Medulla oblongata (tissue), 1 donor: ENCODE measurements around the gene GALNT15.

Experiments
- DNase-seq: peaks from one replicate; pipeline ENCODE4 v3.0.0-alpha.2; 2015; ENCODE audit errors: extremely low spot score

Gene GALNT15, protein sequence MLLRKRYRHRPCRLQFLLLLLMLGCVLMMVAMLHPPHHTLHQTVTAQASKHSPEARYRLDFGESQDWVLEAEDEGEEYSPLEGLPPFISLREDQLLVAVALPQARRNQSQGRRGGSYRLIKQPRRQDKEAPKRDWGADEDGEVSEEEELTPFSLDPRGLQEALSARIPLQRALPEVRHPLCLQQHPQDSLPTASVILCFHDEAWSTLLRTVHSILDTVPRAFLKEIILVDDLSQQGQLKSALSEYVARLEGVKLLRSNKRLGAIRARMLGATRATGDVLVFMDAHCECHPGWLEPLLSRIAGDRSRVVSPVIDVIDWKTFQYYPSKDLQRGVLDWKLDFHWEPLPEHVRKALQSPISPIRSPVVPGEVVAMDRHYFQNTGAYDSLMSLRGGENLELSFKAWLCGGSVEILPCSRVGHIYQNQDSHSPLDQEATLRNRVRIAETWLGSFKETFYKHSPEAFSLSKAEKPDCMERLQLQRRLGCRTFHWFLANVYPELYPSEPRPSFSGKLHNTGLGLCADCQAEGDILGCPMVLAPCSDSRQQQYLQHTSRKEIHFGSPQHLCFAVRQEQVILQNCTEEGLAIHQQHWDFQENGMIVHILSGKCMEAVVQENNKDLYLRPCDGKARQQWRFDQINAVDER

GRCh38 chr3:16174389-16174788 lies at the start of gene GALNT15:
Gene GALNT15 (plus strand): TSS chr3:16174680. CDS start chr3:16175152, 472 bp downstream.
- peak; percentile 96 for DNase-seq

GRCh38 chr3:16126634-16127033 lies 47.8 kb upstream of the GALNT15 start:
- DNase-seq: no peak

DNA sequence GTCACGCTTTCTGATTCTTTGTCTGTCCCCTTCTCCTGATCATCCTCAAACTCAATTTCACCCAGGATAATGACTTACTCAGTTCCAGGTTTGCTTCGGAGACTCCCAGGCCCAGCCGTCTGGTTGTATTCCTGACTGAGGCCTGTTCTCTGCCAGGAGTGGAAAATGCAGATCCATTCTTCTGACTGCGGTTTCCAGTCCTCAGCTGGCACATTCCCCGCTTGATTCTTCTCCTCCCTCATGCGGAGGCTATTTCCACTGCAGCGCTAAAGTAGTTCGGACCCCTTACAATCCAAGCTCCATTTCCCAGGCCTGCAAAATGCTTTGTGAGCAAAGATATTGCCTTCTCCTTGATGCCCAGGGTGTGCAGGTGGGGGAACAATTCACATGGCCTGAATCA lies 47.2 kb upstream of the GALNT15 start:
- DNase-seq: no peak

GRCh38 chr3:16130066-16130465 lies 44.4 kb upstream of the GALNT15 start:
- peak; percentile 54 for DNase-seq

- no peak for DNase-seq
These were observed 42.3 kb upstream of the GALNT15 start for GRCh38 chr3:16132190-16132589.

GRCh38 chr3:16132928-16133327 lies 41.6 kb upstream of the GALNT15 start:
- peak; percentile 57 for DNase-seq

GRCh38 chr3:16134173-16134928 lies 40.1 kb upstream of the GALNT15 start:
- DNase-seq: no peak

GRCh38 chr3:16136055-16136454 lies 38.4 kb upstream of the GALNT15 start:
- peak; percentile 25 for DNase-seq

- DNase-seq: no peak
These were observed 37.4 kb upstream of the GALNT15 start for GRCh38 chr3:16137044-16137443.

- DNase-seq: no peak
These were observed 36.5 kb upstream of the GALNT15 start for GRCh38 chr3:16137977-16138376.

GRCh38 chr3:16140116-16140893 lies 34.2 kb upstream of the GALNT15 start:
- peak; percentile 66 for DNase-seq

DNA sequence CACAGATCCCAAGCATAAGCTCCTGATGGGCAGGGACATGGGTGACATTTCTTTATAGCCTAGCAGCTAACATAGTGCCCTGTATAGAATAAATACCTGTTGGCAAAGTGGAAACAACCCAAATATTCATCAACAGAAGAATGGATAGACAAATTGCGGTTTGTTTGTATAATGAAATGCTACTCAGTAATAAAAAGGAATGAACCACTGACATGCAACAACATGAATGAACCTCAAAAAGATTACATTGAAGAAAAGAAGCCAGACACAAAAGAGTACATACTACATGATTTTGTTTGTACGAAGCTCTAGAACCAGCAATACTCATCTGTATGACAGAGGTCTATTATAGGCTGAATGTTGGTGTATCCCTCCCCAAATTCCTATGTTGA lies 33.6 kb upstream of the GALNT15 start:
- DNase-seq: no peak

- no peak for DNase-seq
These were observed 32.0 kb upstream of the GALNT15 start for GRCh38 chr3:16142350-16143025.

DNA sequence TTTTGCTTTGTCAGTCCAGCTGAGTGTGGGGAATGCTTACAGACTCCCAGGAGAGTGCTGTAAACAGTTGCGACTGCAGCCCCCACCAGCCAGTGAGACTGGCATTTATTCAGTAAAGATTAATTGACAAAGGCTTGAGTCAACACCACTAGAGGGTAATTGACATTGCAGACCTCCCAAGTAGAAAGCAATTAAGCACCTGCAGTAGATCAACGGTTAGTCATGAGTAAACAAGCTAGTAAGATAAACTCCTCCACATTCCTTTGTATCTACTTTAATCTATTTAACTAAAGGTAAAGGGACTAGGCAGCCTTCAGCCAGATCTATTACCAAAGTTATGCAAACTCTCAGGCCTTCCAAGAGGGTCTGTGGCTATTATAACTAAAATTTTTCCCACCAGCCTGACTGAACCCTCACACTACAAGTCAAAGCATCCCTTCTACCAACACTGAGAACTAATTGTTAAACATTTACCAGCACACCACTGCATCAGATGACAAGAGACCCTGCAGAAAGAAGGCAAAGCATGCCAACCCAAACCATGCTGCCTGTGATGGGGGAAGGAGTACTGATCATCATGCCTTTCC lies 30.5 kb upstream of the GALNT15 start:
- DNase-seq: no peak

DNA sequence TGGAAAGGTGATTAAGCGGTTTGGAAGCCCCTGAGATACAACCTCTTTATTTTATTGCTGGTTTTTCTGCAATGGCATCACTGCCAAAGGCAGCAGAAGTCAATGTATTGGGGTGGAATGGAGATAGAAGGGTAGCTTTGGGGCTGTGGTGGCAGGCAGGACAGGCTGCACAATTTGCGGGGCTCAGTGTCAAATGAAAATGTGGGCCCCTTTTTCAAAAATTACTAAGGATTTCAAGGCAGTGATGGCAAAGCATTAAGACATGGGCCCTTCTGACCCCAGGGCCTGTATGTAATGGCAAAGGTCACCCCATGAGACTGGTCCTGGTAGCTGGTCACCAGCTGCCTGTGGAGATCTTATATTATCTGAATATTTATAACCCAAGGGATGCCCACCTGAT lies 29.3 kb upstream of the GALNT15 start:
- DNase-seq: no peak

GRCh38 chr3:16146015-16146730 lies 28.3 kb upstream of the GALNT15 start:
- DNase-seq: no peak

- peak; percentile 63 for DNase-seq
These were observed 27.1 kb upstream of the GALNT15 start for GRCh38 chr3:16147220-16147994.

- DNase-seq: no peak
These were observed 26.3 kb upstream of the GALNT15 start for GRCh38 chr3:16148213-16148612.

- peak; percentile 39 for DNase-seq
These were observed 25.7 kb upstream of the GALNT15 start for GRCh38 chr3:16148783-16149182.
